Calu3 (cell line): ENCODE measurements around the gene CPLX1. TPM values are rescaled to one million over a fixed set of nuclear protein-coding genes. Genes with fewer than 3 reads are reported as not detected.

ENCODE experiments used
- BruUV-seq: library from RNA; stranded (reverse); fragments of 400-500 nt; replicated peaks from 2 replicates; lab custom pipeline; 2021; lab: Mats Ljungman, UMichigan
- CTCF ChIA-PET: fragments of 300-600 bp; sonication (Branson Sonifier 250); formaldehyde crosslinking; loops from one replicate; lab custom pipeline; 2022; ENCODE audit warnings: antibody characterized with exemption; lab: Charles Lee
- DNase-seq: peaks from one replicate; pipeline ENCODE4 v3.0.0; 2022
- H3K27ac Mint-ChIP-seq: one replicate; pipeline ENCODE4 v1.8.0; 2022; ENCODE audit warnings: mixed read lengths; ENCODE audit not compliant: unreplicated experiment
- H3K27me3 Mint-ChIP-seq: one replicate; pipeline ENCODE4 v1.8.0; 2022; ENCODE audit warnings: mixed read lengths; ENCODE audit not compliant: unreplicated experiment
- H3K36me3 Mint-ChIP-seq: one replicate; pipeline ENCODE4 v1.8.0; 2022; ENCODE audit warnings: mild to moderate bottlenecking, moderate library complexity, mixed read lengths; ENCODE audit not compliant: insufficient read depth, unreplicated experiment
- H3K4me1 Mint-ChIP-seq: one replicate; pipeline ENCODE4 v1.8.0; 2022; ENCODE audit warnings: mild to moderate bottlenecking, low read depth, mixed read lengths; ENCODE audit not compliant: unreplicated experiment
- H3K4me3 Mint-ChIP-seq: one replicate; pipeline ENCODE4 v1.8.0; 2022; ENCODE audit warnings: mild to moderate bottlenecking, low read depth, moderate library complexity, mixed read lengths; ENCODE audit not compliant: unreplicated experiment
- H3K9me3 Mint-ChIP-seq: one replicate; pipeline ENCODE4 v1.8.0; 2022; ENCODE audit warnings: low read depth, mixed read lengths; ENCODE audit not compliant: unreplicated experiment
- CTCF ChIP-seq: fragments of 200-600 bp; IDR thresholded peaks from one replicate; pipeline ENCODE4 v1.8.0; 2022; ENCODE audit warnings: antibody characterized with exemption; ENCODE audit not compliant: unreplicated experiment
- intact Hi-C: fragments of 100-400 bp; cut with micrococcal nuclease; formaldehyde crosslinking; loops from one replicate; pipeline ENCODE4 v1.10.0; 2022; ENCODE audit not compliant: unreplicated experiment
- total RNA-seq: library from RNA; stranded (reverse); gene quantifications from 2 replicates; pipeline ENCODE4 v1.2.3, GENCODE V29; 2022

The CPLX1 gene
- total RNA-seq, 1 experiment from 2014 or later: 0.42 TPM

DNA sequence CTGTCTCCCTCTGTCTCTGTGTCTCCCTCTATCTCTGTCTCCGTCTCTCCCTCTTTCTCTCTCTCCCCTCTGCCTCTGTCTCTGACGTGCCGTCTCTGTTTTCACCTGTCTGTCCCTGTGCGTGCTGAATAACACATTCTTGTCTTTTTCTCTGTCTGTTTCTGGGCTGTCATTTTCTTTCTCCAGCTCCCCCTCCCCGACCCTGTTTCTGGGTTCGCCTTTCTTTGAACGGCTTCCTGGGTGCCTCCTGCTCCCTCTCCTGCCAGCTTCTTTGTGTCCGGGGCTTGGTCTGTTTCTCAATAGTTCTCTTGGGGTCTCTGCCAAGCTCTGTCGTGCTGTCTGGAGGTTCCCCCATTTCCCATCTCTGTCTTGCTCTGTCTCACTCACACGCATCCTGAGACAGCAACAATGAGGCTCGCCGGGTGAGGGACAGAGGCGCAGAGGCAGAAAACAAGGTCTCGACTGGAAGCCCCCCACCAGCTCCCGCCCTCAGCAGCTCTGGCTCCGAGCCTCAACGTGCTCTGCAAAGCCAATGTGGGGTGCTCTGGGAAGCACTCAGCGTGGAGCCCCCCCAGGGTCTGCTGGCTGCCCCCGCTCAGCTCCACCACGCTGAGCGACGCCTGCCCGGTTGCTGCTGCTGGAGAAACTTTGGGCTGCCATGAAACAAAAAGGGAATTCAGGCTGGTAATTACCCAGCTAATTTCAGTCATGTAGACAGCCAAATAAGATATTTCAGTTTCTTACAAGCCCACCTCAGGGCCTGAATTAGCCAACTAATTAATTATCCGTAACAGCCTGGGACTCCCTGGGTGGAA lies 3.4 kb downstream of the CPLX1 start:
- intact Hi-C loops: no loop called here
- no TSS peak for BruUV-seq
- H3K4me1 Mint-ChIP-seq: no peaks in the 10 kb centered on the region
- H3K27ac Mint-ChIP-seq: no peak overlapping the region
- CTCF ChIA-PET: no interaction called here
- H3K27me3 Mint-ChIP-seq: peaks cover 21% of the 10 kb centered on the region
- no peak for TF ChIP-seq CTCF
- no peak for DNase-seq
- H3K36me3 Mint-ChIP-seq: peaks cover 5% of the 10 kb centered on the region
- H3K4me3 Mint-ChIP-seq: no peak overlapping the region
- H3K9me3 Mint-ChIP-seq: no peaks in the 10 kb centered on the region

DNA sequence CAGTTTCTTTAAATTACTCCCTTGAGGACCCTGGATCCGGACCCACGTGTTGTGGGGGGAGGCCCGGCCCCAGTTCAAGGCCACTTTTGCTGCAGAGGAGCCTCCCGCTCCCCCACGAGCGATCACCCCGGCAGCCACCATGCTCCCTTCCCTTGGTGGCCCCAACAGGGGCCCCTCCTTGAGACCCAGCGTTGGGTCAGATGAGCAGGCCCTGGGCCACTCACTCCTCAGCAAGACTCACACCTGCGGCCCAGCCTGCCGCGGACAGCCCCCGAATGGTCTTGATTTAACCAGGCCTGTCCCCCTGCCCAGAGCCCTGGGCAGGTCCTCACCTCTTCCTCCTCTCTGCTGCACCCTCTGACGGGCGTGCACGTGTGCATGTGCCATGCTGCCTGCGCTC lies 4.3 kb downstream of the CPLX1 start:
- no peaks in the 10 kb centered on the region for H3K4me1 Mint-ChIP-seq
- intact Hi-C loops: no loop called here
- no peak for TF ChIP-seq CTCF
- peaks cover 5% of the 10 kb centered on the region for H3K36me3 Mint-ChIP-seq
- peaks cover 20% of the 10 kb centered on the region for H3K27me3 Mint-ChIP-seq
- no TSS peak for BruUV-seq
- no peak overlapping the region for H3K4me3 Mint-ChIP-seq
- no peak for DNase-seq
- CTCF ChIA-PET: no interaction called here
- no peak overlapping the region for H3K27ac Mint-ChIP-seq
- H3K9me3 Mint-ChIP-seq: no peaks in the 10 kb centered on the region

GRCh38 chr4:821181-821591 lies 4.7 kb downstream of the CPLX1 start:
- no peak for DNase-seq
- Mint-ChIP-seq H3K36me3 (peaks cover 5% of the 10 kb centered on the region), H3K4me3 (no peak overlapping the region), H3K27me3 (peaks cover 25% of the 10 kb centered on the region), H3K9me3 (no peaks in the 10 kb centered on the region), H3K27ac (no peak overlapping the region), H3K4me1 (no peaks in the 10 kb centered on the region)
- CTCF ChIA-PET: no interaction called here
- intact Hi-C loops: no loop called here
- TF ChIP-seq CTCF: no peak
- BruUV-seq: no TSS peak

GRCh38 chr4:820230-821172 lies 5.4 kb downstream of the CPLX1 start:
- Mint-ChIP-seq H3K36me3 (peaks cover 3% of the 10 kb centered on the region), H3K4me1 (no peaks in the 10 kb centered on the region), H3K27me3 (peaks cover 28% of the 10 kb centered on the region), H3K27ac (no peak overlapping the region), H3K4me3 (no peak overlapping the region), H3K9me3 (no peaks in the 10 kb centered on the region)
- no peak for TF ChIP-seq CTCF
- DNase-seq: no peak
- no TSS peak for BruUV-seq
- CTCF ChIA-PET: no interaction called here
- intact Hi-C loops: no loop called here
